HG03175 (cell line): Measurements from ENCODE around the gene TOMM70.
"Not testable (repeated sequence)": the region's sequence is repeated elsewhere in the genome, so short reads cannot be mapped to it uniquely, and the experiment has no call there.

Experiments
- ATAC-seq: cut with Tn5 transposase; IDR thresholded peaks from one replicate; pipeline ENCODE4 v1.9.1; 2021; ENCODE audit warnings: mild to moderate bottlenecking, moderate library complexity; ENCODE audit not compliant: unreplicated experiment

Gene TOMM70

DNA sequence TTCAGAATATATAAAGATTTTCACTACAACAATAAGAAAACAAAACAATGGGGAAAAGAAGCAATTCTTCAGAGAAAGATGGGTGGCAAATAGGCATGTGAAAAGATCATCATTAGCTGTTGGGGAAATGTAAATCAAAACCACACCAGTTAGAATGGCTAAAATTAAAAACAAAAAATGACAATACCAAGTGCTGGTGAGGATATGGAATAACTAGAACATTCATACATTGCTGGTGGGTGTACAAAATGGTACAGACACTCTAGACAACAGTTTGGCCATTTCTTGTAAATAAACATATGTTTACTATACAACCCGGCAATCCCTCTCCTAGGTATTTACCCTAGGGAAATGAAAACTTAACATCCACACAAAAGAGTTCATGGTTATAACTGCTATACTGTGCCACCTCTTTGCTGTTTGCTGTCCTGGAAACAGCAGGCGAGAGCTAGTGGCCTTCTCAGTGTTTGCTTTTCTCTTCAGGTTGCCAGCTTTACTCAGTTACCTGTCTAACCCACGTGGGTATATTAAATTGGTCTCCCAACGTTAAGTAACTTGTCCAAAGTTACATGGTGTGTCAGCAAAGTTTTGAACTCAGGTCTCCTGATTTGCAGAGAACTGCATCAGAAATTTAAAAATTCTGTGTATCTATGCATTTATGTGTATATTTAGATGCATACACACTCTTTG lies 70.9 kb downstream of the TOMM70 start:
- no peak for ATAC-seq

DNA sequence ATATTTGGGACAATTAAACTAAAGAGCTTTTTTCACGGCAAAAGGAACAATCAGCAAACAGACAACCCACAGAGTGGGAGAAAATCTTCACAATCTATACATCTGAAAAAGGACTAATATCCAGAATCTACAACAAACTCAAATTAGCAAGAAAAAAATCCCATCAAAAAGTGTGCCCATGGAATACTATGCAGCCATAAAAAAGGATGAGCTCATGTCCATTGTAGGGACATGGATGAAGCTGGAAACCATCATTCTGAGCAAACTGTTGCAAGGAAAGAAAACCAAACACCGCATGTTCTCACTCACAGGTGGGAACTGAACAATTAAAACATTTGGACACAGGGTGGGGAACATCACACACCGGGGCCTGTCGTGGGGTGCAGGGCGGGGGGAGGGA lies 73.5 kb downstream of the TOMM70 start:
- ATAC-seq: not testable (repeated sequence)

DNA sequence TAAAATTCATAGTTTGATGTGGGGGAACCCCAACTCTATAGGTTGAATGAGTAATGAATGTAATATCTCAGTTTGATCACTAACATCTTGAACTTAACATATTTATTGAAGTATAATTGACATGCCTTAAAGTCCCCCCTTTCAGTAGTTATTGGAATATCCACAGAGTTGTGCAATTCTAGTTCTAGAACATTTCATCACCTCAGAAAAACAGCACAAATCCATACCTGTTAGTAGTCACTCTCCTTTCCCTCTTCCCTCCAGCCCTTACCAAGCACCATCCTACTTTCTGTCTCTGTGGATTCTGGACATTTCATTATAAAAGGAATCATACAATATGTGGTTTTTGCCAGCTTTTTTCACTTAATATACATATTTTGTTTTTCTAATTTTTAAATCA lies 75.1 kb downstream of the TOMM70 start:
- no peak for ATAC-seq

DNA sequence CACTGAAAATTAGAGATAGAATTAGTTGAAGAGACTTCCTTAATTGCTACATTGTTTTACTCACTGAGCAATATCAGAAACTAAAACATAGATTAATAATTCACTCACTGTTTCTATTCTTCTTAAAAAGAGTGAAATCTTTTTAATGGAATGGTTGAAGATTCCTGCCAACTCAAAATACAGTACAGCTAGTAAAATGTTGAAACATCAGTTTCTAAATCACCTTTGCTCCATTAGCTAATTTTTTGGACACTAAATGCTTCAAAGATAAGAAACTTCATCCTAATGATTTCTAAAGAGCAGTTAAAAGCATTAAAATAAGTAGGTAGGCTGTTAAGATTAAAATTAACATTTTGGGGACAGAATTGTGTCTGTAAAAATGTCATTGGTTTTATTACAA lies 76.8 kb downstream of the TOMM70 start:
- ATAC-seq: no peak

DNA sequence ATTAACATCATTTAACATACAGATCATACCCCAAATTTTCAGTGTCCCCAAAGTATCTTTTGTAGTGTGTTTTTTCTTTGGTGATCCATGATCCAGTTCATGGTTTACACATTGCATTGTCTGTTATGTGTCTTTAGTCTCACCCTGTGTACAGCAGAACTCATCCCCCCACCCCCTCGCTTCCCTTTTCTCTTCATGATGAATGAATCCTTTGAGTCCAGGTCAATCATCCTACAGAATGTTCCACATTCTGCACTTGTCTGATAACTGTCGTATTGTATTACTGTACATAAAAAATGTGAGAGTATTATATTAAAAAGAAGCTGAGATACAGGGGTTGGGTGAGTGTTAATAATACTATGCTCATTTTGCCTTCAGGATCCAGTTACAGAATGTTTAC lies 80.9 kb downstream of the TOMM70 start:
- no peak for ATAC-seq

DNA sequence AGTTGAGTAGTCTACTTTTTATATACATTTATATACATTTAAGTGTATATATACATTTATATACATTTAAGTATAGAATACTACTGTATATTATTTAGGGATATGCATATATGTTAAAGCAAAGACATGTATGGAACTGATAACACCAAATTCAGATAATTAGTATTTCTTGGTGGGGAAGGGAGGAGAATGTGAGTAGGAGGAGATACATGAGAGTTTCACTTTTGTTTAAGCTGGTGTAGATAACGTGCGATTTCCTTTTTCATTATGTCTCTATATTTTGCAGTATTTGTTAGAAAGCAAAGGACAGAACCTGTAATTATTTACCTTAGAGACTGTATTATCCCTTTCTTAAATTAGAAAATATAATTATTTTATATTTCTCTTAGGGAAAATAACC lies 83.0 kb downstream of the TOMM70 start:
- peak; percentile 73 for ATAC-seq

DNA sequence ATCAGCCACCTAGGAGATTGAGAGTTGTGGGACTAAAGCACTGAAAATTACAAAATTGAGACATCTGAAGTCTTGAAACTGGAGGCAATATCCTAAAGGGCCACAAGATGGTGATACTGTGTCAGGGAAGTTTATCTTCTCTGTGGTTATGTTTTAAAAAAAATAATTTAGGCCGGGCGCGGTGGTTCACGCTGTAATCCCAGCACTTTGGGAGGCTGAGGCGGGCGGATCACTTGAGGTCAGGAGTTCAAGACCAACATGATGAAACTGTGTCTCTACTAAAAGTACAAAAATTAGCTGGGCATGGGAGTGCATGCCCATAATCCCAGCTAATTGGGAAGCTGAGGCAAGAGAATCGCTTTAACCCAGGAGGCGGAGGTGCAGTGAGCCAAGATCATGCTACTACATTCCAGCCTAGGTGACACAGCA lies 84.2 kb downstream of the TOMM70 start:
- peak; percentile 62 for ATAC-seq
